GM12892 (cell line): ENCODE results near the gene SPECC1.

Experiments
- POLR2A ChIP-seq: IDR thresholded peaks from 2 replicates; pipeline ENCODE4 v1.6.1; 2011; ENCODE audit warnings: low read depth, low read length, control low read depth
- POLR2AphosphoS5 ChIP-seq: IDR thresholded peaks from 2 replicates; pipeline ENCODE4 v1.6.1; 2011; ENCODE audit warnings: low read depth, low read length, control low read depth
- TAF1 ChIP-seq: IDR thresholded peaks from 2 replicates; pipeline ENCODE4 v1.6.1; 2011; ENCODE audit warnings: low read depth, mild to moderate bottlenecking, control low read depth, low read length, borderline replicate concordance

DNA sequence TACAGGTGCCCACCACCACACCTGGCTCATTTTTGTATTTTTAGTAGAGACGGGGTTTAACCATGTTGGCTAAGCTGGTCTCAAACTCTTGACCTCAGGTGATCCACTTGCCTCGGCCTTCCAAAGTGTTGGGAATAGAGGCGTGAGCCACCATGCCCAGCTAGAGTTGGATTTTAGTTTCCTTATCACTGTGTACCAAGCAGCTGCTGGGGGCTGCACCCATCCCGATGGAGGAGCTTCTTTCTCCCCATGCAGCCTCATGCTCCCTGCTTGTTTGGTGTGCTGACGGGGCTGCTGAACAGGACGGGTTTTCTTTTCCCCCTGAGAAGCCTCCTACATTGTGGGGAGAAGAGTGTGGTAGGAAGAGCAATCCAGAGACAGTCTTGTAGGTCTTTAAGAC is 285.0 kb downstream of the SPECC1 start:
- TF ChIP-seq POLR2A (no peak), POLR2AphosphoS5 (no peak), TAF1 (no peak)
